Measurements from ENCODE around the gene PRDM15.

DNA sequence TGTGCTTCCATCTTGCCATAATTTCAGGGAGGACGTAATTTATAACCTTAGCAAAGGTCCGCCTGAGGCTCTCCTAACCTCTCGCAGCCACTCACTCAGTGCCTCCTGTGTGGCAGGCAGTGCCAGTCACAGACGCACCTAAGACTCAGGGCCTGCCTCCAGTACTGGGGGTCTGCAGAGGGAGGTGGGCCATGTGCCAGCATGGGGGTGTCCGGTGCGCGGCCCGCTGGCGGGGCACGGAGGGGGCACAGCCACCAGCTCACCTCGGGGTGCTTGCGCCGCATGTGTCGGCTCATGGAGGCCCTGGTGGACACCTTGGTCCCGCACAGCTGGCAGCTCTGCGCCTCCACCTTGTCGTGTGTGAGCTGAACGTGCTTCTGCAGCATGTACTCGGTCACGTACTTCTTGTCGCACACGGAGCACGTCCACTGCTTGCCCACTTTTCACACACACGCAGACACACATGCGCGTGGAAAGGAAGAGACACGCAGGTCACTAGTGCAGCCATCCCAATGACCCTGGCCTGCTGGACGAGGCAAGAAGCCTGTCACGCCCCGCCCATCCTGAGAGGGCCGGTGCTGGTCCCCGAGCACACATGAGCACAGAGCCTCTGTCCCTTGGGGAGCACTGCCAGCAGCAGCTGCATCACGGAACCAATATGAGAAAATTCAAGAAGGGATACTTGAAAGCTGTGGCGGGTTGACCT lies 69.1 kb downstream of the PRDM15 start:
- TF ChIP-seq CEBPB (IDR thresholded peaks at IDR 0.05), result no peak
- no peak for TF ChIP-seq ZBTB7A (IDR thresholded peaks at IDR 0.05; ENCODE audit: low read depth)
- no peak for TF ChIP-seq TAF1 (IDR thresholded peaks at IDR 0.05; ENCODE audit: low read depth)

Measured in Ishikawa (cell line).